Cerebellar nuclear complex (tissue), 1 donor: ENCODE results near the gene CCR8.
"Not testable (repeated sequence)": the region's sequence is repeated elsewhere in the genome, so short reads cannot be mapped to it uniquely, and the experiment has no call there.

Experiments used
- DNase-seq, 2 experiments: peaks; one replicate each; lab custom pipeline; 2025; lab: John Stamatoyannopoulos, UW

CCR8 gene

DNA sequence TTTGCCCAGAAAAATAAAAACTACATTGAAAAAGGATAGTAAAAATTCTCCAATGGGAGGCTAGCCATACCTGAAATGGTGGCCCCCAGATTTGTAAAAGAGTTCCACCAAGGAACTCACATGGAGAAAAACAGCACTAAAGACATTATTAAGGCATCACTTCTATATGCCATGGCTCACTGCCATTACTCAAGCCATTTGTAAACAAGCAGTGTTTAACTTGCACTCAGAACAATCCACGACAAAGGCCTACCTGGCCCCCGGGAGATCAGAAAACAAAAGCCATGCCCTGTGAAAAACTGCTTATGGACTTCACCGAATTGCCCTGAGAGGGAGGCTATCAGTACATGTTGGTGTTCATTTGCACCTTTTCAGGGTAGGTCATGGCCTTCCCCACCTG, 19.6 kb downstream of the CCR8 start:
- DNase-seq: no peak

DNA sequence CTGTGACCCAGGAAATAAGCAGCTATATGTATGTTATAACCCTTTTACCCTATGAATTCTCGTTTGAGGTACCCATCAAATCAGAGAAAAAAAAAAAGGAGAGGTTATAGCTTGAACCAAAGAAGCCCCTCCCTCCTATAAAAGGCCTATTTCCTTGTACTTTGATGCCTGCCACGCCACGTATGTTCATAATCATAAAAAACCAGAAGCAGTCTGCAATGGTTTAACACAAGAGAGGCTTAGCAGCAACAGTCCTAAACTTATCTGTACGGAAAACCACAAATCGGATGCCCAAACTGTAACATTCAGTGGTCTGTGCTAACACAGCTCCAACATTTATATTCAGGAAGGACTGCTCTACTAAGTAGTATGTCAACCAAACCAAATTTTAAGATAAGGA, 21.2 kb downstream of the CCR8 start:
- no peak for DNase-seq

- not testable (repeated sequence) for DNase-seq
Observed at GRCh38 chr3:39351134-39351533, 21.6 kb downstream of the CCR8 start.

- DNase-seq: not testable (repeated sequence)
Observed at GRCh38 chr3:39353168-39353927, 23.8 kb downstream of the CCR8 start.

- no peak for DNase-seq
Observed at GRCh38 chr3:39358333-39358732, 28.8 kb downstream of the CCR8 start.

- no peak for DNase-seq
Observed at GRCh38 chr3:39361252-39361927, 31.9 kb downstream of the CCR8 start.

DNA sequence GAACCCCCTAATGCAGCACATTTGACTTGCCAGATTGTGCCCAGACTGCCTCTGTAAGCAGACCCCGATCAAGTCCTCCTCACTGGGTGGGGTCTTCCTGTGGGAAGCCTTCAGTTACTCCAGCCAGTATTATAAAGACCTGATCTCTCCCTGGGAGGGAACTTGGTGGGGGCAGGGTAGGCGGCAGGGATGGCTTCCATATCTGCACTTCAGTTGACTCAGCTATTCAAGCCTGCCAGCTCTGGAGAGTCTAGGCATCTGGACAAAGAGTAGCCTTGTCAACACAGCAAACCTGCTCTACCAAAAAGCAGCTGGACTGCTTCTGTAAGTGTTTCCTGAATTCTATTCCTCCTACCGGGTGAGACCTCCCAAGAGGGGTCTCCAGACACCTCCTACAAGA, 32.7 kb downstream of the CCR8 start:
- no peak for DNase-seq

GRCh38 chr3:39362812-39363211, 33.3 kb downstream of the CCR8 start:
- DNase-seq: no peak

- not testable (repeated sequence) for DNase-seq
Observed at GRCh38 chr3:39370450-39370849, 40.9 kb downstream of the CCR8 start.

DNA sequence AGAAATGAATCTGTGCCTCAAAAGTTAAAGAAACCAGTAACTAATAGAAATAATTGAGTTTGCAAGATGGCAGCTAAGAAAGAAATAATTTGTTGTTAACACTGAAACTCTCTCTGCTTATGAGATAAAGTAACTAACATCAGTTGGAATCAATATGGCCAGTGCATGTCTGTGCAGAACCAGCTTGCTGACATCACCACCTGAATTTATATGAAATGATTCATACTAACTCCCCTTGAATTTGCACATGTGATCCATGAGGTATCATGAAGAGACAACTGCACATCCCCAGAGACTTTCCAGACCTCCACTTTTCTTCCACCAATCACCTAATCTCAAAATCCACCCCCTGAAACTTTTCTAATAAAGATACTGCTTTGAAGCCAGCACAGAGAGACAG, 43.3 kb downstream of the CCR8 start:
- DNase-seq: no peak

DNA sequence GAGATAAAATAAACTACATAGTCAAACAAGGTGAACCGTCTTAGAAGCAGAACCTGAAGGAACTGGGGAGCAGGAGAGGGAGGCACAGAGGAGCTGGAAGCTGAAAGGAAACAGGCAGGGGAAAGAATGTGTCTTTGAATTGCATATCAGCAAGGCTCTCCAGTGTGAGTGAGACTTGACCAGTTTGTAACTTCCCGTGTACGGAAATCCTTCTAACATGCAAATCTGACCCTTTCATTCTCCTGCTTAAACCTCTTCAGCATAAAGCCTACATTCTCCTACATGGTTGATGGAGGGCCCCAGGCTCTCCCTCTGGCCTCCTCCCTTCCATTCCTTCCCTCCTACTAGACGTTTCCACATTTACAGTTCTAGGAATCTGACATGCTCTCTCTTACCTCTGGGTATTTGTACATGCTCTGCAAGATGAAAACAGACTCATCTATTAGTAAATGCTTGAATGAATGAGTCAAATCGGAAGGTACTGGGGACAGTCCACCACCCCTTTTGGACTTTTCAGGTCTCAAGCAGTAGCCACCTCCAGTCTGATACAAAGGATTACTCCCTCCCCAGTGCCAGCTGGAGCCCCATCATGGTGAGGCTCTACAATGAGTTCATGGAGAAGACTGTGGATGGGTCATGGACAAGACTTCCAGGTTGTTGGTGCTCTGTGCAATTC, 47.6 kb downstream of the CCR8 start:
- no peak for DNase-seq

GRCh38 chr3:39378088-39378487, 48.6 kb downstream of the CCR8 start:
- no peak for DNase-seq

- DNase-seq: no peak
Observed at GRCh38 chr3:39378957-39379777, 49.7 kb downstream of the CCR8 start.

DNA sequence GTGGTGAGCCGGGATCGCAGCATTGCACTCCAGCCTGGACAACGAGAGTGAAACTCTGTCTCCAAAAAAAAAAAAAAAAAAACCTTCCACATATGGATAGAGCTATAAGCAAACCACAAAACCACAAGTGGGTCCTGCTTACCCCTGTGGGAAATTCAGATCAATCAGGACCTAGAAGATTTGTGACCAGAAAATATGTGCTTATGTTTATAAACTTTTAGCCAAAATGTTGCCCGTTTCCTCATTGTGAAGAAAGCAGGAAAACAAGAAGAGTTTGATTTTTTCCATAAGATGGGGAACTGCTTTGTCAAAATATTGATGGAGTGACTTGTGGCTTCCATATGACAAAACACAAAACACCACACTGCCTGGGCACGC, 50.3 kb downstream of the CCR8 start:
- DNase-seq: no peak

GRCh38 chr3:39381432-39381831, 51.9 kb downstream of the CCR8 start:
- DNase-seq: no peak
